Fibroblast of skin of back (primary cell): ENCODE data around the gene MS4A18.

ENCODE experiments used
- DNase-seq: peaks from one replicate; pipeline ENCODE4 v3.0.0-alpha.2; 2013

The MS4A18 gene

DNA sequence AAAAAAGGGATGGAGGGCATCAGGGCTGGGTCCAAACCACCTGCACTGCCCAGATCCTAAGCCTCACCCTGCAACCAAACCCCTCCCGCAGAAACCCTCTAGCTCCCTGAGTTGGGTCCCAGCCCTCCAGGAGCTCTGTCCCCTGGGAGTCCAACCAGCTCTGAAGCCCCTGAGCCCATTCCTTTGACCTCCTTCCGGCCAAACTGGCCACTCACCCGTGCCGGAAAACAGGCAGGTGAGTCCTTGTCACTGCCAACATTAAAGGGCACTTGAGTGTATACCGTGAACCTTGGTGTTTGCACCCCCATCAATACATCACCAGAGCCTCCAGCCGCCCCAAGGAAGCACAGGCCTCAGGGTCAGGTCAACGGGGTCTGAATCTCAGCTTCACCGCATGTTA lies 43.7 kb downstream of the MS4A18 start:
- no peak for DNase-seq

DNA sequence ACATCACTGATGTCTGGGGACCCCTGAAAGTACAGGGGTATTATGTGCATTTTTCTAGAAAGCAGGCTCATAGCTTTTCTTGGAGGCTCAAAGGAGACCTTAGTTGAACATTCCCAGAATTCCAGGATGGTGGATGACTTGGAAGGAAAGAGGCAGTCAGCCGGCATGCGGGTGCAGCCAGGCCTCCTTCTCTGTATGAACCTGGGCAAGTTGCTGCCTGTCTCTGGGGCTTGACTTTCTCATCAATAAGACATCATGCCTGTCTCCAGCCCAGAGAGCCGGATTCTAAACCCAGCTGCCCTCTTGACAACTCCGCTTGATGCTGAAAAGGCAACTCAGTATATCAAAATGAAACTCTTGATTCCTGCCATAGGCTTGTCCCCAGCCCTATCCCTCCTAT lies 44.8 kb downstream of the MS4A18 start:
- no peak for DNase-seq

GRCh38 chr11:60769811-60770210 lies 45.3 kb downstream of the MS4A18 start:
- no peak for DNase-seq

DNA sequence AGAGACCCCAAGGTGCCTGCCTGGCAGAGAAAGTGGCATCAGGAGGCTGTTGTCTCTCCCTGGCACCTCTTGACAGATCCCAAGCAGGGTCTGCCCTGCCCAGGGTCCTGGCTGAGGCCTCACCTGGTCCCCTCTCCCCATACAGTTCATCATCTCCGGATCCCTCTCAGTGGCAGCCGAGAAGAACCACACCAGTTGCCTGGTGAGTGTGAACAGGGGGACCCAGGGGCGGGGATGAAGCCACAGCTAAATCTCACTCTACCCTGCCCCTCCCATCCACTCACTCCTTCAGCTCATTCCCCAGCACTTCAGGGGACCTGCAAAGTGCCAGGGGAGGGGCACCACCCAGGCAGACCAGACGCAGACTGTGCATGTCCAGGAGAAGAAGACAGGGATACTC lies 46.6 kb downstream of the MS4A18 start:
- DNase-seq = no peak

GRCh38 chr11:60771879-60772525 lies 47.5 kb downstream of the MS4A18 start:
- DNase-seq = no peak

DNA sequence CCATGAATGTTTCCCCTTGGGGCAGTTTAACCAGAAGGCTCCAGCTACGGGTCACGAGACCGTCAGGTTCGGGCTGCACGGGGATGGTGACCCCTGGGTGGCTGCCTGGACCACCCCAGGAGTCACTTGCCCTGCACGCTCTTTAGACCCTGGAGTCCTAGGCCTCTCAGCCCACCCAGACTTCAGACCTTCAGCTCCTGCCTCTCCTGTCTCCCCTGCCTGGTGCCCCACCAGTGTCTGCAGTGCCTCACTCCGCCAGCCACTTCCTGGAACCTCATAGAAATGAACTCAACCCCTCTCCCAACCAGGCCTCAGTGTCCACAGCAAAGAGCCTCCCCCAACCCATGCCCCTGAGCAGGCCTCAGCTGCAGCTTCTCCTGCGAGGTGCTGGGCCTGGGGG lies 48.1 kb downstream of the MS4A18 start:
- DNase-seq = no peak

- DNase-seq = no peak
These were observed 50.2 kb downstream of the MS4A18 start for GRCh38 chr11:60774726-60775125.

- DNase-seq = peak; percentile 92
These were observed 51.0 kb downstream of the MS4A18 start for GRCh38 chr11:60775420-60775961.

- DNase-seq = no peak
These were observed 51.6 kb downstream of the MS4A18 start for GRCh38 chr11:60776167-60776566.

GRCh38 chr11:60777106-60777505 lies 52.6 kb downstream of the MS4A18 start:
- peak; percentile 35 for DNase-seq

DNA sequence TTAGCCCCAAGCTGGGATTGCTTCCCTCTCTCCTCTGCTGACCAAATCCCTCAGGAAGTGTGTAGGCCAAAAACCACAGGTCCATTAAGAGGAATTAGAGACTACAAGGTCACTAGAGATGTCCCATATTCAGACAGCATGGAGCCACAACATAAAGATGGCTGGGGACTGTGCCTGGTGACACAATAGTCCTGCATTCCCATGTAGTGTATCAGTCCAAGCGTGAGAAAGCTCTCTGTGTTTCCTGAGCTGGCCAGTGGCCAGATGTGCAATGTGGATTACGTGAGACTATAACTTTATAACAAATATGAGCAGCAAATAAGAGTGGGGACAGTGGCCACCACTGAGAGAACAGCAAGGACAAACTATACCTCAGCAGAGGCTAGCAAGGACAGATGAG lies 53.1 kb downstream of the MS4A18 start:
- DNase-seq = peak; percentile 95

GRCh38 chr11:60780065-60780464 lies 55.5 kb downstream of the MS4A18 start:
- no peak for DNase-seq

- no peak for DNase-seq
These were observed 56.3 kb downstream of the MS4A18 start for GRCh38 chr11:60780774-60781173.

DNA sequence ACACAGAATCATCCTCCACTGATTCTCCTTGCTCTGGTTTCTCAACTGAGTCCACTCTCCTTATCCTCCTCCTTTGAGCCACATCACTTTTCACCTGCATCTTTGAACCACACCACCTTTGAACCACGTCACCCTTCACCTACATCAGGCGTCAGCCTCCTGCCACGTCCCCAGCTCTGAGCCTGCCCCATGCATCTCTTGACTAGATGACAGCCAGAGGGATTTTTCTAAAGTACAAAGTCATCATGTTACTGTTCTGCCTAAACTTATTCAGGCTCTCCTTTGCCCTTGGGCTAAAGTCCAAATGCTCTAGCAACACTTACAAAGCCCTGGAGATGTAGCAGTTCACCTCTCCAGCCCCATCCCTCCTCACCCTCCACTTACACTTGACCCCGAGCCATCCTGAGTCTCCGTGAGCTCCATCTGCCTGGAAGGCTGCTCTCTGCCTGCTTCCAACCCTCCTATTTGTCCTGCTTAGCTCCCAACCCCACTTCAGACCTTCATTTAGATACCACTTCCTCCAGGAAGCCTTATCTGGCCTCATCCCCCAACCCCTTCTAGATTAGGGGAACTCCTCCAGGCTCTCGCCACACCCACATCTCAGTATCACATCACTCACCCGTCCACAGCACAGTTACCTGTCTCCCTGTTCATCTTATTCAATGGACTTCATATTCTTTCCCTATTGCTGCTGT lies 56.9 kb downstream of the MS4A18 start:
- DNase-seq = no peak

GRCh38 chr11:60781981-60782316 lies 57.4 kb downstream of the MS4A18 start:
- DNase-seq = no peak

- no peak for DNase-seq
These were observed 58.0 kb downstream of the MS4A18 start for GRCh38 chr11:60782393-60783140.

GRCh38 chr11:60783141-60783484 lies 58.6 kb downstream of the MS4A18 start:
- DNase-seq = no peak

GRCh38 chr11:60783911-60784310 lies 59.4 kb downstream of the MS4A18 start:
- no peak for DNase-seq

DNA sequence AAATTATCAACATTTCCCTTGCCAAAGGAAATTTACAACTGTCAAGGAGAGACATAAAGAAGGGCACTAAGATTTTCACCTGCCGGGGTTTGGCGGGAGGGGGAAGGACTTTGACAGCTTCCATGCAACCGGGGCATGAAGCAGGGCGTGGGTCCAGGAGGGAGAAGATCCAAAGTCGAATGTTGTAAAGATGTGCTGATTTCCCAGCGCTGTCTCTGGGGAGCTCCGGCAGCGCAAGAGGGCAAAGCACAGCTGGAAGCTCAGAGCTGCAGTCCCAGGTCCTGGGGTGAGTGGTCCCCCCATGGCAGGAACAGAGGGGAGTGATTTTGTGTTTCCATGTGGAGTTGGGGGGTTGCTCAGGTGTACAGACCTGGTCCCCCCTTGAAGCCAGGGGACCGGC lies 60.6 kb downstream of the MS4A18 start, which contains the start of gene MS4A10:
TSS of gene MS4A10 (plus strand) at position 198 of the 400 bp plus-strand sequence. CDS start 5,003 bp downstream, outside the sequence.
- DNase-seq = no peak

DNA sequence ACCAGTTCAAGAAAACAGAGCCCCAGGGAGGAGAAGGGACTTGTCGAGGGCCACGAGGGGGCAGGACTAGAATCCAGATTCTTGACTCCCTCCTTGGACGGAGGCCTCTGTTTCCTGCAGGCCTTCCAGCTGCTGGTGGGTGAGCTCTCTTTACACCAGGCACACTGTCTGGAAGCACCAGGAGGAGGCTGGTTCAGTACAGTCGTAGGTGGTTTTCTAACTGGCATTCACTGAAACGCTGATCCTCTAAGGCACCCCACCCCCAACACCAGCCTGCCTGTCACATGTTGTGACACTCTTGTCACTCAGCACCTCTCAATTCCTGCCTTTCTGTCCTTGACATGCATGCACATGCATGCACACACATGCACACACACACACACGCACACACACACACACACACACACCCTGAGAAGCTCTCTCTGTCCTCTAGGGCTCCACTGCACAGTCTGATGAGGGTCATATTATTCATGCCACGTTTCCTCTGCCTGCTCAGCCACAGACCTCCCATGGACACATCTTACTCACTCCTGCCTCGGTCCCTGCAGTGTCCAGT lies 61.4 kb downstream of the MS4A18 start:
- peak; percentile 72 for DNase-seq

DNA sequence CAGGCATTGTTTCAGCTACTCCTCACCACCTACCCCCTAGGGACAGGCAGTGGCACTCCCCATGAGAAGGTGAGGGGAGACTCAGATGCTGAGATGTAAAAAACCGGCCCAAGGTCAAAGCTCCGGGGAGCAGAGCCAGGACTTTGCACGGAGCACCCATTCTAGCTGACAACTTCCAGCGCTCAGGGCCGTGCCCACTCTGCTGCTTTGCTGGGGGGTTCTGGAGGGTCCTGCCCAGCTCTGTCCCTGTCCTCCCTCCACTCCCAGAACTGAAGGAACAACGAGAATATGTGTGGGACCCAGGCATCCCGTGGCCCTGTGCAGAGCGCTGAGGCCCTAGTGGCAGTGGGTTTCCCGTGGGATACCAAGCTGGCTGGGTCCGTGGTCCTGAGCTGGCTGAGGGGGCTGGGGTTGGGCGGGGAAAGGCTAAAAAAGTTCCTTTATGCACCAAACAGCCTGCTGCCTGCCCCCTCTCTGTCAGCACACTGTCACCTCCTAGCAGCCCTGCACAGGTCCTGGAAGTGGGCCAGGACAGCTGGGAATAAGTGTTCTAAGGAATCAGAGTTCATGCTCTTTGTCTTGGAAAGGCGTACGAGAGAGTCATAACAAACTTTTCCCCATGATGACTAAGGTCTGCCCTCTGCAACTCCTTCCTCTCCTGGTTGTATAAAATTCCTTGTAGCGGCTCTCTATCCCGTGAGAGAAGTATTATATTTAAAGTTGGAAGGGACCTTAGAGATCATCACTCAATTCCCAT lies 62.5 kb downstream of the MS4A18 start:
- peak; percentile 88 for DNase-seq

DNA sequence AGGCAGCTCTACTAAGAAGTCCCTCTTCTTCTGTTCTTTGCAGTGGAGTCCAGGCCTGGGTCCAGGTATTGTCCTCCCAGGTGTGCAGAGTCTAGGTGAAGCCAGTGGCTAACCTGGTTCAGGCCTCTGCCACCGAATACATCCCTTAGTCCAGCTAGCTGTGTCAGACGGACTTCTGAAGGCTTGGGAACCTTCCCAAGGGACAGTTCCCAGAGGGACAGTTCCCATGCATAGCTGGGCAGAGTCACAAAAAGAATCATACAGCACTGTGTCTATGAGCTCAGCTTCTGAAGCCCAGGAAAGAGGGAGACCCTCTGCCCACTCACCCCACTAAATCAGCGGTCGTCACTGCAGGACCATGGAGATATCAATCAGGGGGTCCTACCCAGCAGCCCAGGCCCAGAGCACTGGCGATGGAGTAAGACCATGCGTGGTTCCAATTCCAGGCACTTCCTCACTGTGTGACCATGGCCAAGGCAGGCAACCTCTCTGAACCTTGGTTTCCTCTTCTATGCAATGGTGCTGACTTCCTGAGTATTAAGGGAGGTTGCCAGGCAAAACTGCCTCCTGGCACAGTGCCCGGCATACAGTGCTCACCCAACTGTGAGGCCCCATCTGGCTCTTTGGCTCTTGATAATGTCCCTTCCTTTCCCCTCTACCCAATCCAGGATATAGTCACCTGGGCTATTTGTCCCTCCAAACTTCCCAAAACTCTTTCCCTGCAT lies 64.0 kb downstream of the MS4A18 start:
- no peak for DNase-seq
